Measurements from ENCODE around the gene PRSS50.

PRSS50 gene

GRCh38 chr3:46734773-46735172 is 17.1 kb upstream of the PRSS50 start:
- no peaks in the 10 kb centered on the region for H3K36me3 ChIP-seq (ENCODE audit: insufficient read depth, low read length)
- no peak for ATAC-seq (ENCODE audit: insufficient read depth, low read depth)
- no peaks in the 10 kb centered on the region for H3K79me2 ChIP-seq (ENCODE audit: insufficient read depth, low read length)
- no peaks in the 10 kb centered on the region for H3K27me3 ChIP-seq (ENCODE audit: insufficient read depth, low read length, poor library complexity)
- H4K20me1 ChIP-seq (ENCODE audit: insufficient read depth, low read length): no peaks in the 10 kb centered on the region
- no peak overlapping the region for H3K4me3 ChIP-seq (ENCODE audit: low read depth in 1 of 2, low read length in 2 of 2)
- H2AFZ ChIP-seq (ENCODE audit: low read depth, low read length): no peak overlapping the region
- no peaks in the 10 kb centered on the region for H3K4me1 ChIP-seq (ENCODE audit: insufficient read depth, low read length)
- TF ChIP-seq CTCF (IDR thresholded peaks at IDR 0.05; ENCODE audit: borderline replicate concordance, extremely low read depth, low read length, poor library complexity, severe bottlenecking): no peak
- TF ChIP-seq EZH2 (IDR thresholded peaks at IDR 0.05; ENCODE audit: borderline replicate concordance, low read depth, low read length, severe bottlenecking): no peak
- no peak overlapping the region for H3K9ac ChIP-seq (ENCODE audit: low read depth, low read length)
- no peak overlapping the region for H3K27ac ChIP-seq (ENCODE audit: low read length)
- no peak for DNase-seq
- H3K4me2 ChIP-seq (ENCODE audit: insufficient read depth, low read length): no peak overlapping the region
- H3K9me3 ChIP-seq (ENCODE audit: insufficient read depth, low read length, severe bottlenecking): no peaks in the 10 kb centered on the region

GRCh38 chr3:46733026-46733800 is 15.5 kb upstream of the PRSS50 start:
- no peak for ATAC-seq (ENCODE audit: insufficient read depth, low read depth)
- Histone ChIP-seq H2AFZ (ENCODE audit: low read depth, low read length) (no peak overlapping the region), H3K4me3 (ENCODE audit: low read depth in 1 of 2, low read length in 2 of 2) (no peak overlapping the region), H3K36me3 (ENCODE audit: insufficient read depth, low read length) (no peaks in the 10 kb centered on the region), H4K20me1 (ENCODE audit: insufficient read depth, low read length) (no peaks in the 10 kb centered on the region), H3K79me2 (ENCODE audit: insufficient read depth, low read length) (no peaks in the 10 kb centered on the region), H3K27ac (ENCODE audit: low read length) (no peak overlapping the region), H3K9ac (ENCODE audit: low read depth, low read length) (no peak overlapping the region), H3K27me3 (ENCODE audit: insufficient read depth, low read length, poor library complexity) (peaks cover 5% of the 10 kb centered on the region), H3K4me1 (ENCODE audit: insufficient read depth, low read length) (no peaks in the 10 kb centered on the region), H3K9me3 (ENCODE audit: insufficient read depth, low read length, severe bottlenecking) (no peaks in the 10 kb centered on the region), H3K4me2 (ENCODE audit: insufficient read depth, low read length) (no peak overlapping the region)
- TF ChIP-seq CTCF (IDR thresholded peaks at IDR 0.05; ENCODE audit: borderline replicate concordance, extremely low read depth, low read length, poor library complexity, severe bottlenecking) (no peak), EZH2 (IDR thresholded peaks at IDR 0.05; ENCODE audit: borderline replicate concordance, low read depth, low read length, severe bottlenecking) (no peak)
- DNase-seq: no peak

GRCh38 chr3:46731795-46732194 is 14.1 kb upstream of the PRSS50 start:
- Histone ChIP-seq H3K9ac (ENCODE audit: low read depth, low read length) (no peak overlapping the region), H3K36me3 (ENCODE audit: insufficient read depth, low read length) (no peaks in the 10 kb centered on the region)

More at GRCh38 chr3:46731795-46732194, 14.1 kb upstream of the PRSS50 start:
- no peak for ATAC-seq (ENCODE audit: insufficient read depth, low read depth)
- H2AFZ ChIP-seq (ENCODE audit: low read depth, low read length): no peak overlapping the region
- no peak overlapping the region for H3K27ac ChIP-seq (ENCODE audit: low read length)
- no peaks in the 10 kb centered on the region for H3K79me2 ChIP-seq (ENCODE audit: insufficient read depth, low read length)
- no peaks in the 10 kb centered on the region for H4K20me1 ChIP-seq (ENCODE audit: insufficient read depth, low read length)
- no peak overlapping the region for H3K4me2 ChIP-seq (ENCODE audit: insufficient read depth, low read length)
- H3K27me3 ChIP-seq (ENCODE audit: insufficient read depth, low read length, poor library complexity): peaks cover 5% of the 10 kb centered on the region
- H3K4me3 ChIP-seq (ENCODE audit: low read depth in 1 of 2, low read length in 2 of 2): no peak overlapping the region
- TF ChIP-seq EZH2 (IDR thresholded peaks at IDR 0.05; ENCODE audit: borderline replicate concordance, low read depth, low read length, severe bottlenecking): no peak
- TF ChIP-seq CTCF (IDR thresholded peaks at IDR 0.05; ENCODE audit: borderline replicate concordance, extremely low read depth, low read length, poor library complexity, severe bottlenecking): no peak
- H3K4me1 ChIP-seq (ENCODE audit: insufficient read depth, low read length): no peaks in the 10 kb centered on the region
- DNase-seq: no peak
- no peaks in the 10 kb centered on the region for H3K9me3 ChIP-seq (ENCODE audit: insufficient read depth, low read length, severe bottlenecking)
